Smooth muscle cell (in vitro differentiated cells): ENCODE measurements around the gene TASOR. TPM values are rescaled to one million over a fixed set of nuclear protein-coding genes. Genes with fewer than 3 reads are reported as not detected.

Source experiments
- DNase-seq: peaks from one replicate; lab custom pipeline; 2025; ENCODE audit not compliant: unreplicated experiment; lab: John Stamatoyannopoulos, UW
- H2AFZ ChIP-seq: fragments of 200-600 bp; sonication (generic); 2 replicates; pipeline ENCODE4 v1.6.0; 2016; ENCODE audit warnings: antibody characterized with exemption, low read depth, mild to moderate bottlenecking
- H3F3A ChIP-seq: fragments of 200-600 bp; sonication (generic); 2 replicates; pipeline ENCODE4 v1.6.0; 2017; ENCODE audit warnings: antibody characterized with exemption, low read depth
- H3K27ac ChIP-seq: fragments of 200-600 bp; sonication (generic); 2 replicates; pipeline ENCODE4 v1.5.1; 2016; ENCODE audit warnings: low read depth, mild to moderate bottlenecking
- H3K27me3 ChIP-seq: fragments of 200-600 bp; sonication (generic); 2 replicates; pipeline ENCODE4 v1.6.1; 2016; ENCODE audit warnings: low read depth, mild to moderate bottlenecking
- H3K36me3 ChIP-seq: fragments of 200-600 bp; sonication (generic); 2 replicates; pipeline ENCODE4 v1.5.1; 2016; ENCODE audit warnings: low read depth
- H3K4me1 ChIP-seq: fragments of 200-600 bp; sonication (generic); 2 replicates; pipeline ENCODE4 v1.5.1; 2016; ENCODE audit warnings: low read depth
- H3K4me2 ChIP-seq: fragments of 200-600 bp; sonication (generic); 2 replicates; pipeline ENCODE4 v1.6.0; 2016; ENCODE audit warnings: mild to moderate bottlenecking
- H3K4me3 ChIP-seq: fragments of 200-600 bp; sonication (generic); 2 replicates; pipeline ENCODE4 v1.5.1; 2016; ENCODE audit warnings: mild to moderate bottlenecking
- H3K79me2 ChIP-seq: fragments of 200-600 bp; sonication (generic); 2 replicates; pipeline ENCODE4 v1.6.0; 2016; ENCODE audit warnings: low read depth, mild to moderate bottlenecking
- H3K9ac ChIP-seq: fragments of 200-600 bp; sonication (generic); 2 replicates; pipeline ENCODE4 v1.6.0; 2016; ENCODE audit warnings: low read depth
- H3K9me3 ChIP-seq: fragments of 200-600 bp; sonication (generic); replicated peaks from 2 replicates; pipeline ENCODE4 v1.5.1; 2016; ENCODE audit warnings: low read depth
- H4K20me1 ChIP-seq: fragments of 200-600 bp; sonication (generic); 2 replicates; pipeline ENCODE4 v1.6.0; 2016; ENCODE audit warnings: low read depth
- WGBS: methylation state at CpG from one replicate; pipeline ENCODE4 v1.1.7; 2016; ENCODE audit warnings: low lambda C conversion rate; 5-methylcytosine and 5-hydroxymethylcytosine counted together
- polyA plus RNA-seq: library from polyadenylated mRNA; unstranded; fragments of >200 nt; fragmentation: Nextera tagmentation; extraction: Ambion mirVana; gene quantifications from 2 replicates; pipeline ENCODE4 v1.2.1, GENCODE V29; 2016
- total RNA-seq: library from RNA; depleted of rRNA; stranded (reverse); fragments of >200 nt; gene quantifications from 2 replicates; pipeline ENCODE4 v1.2.3, GENCODE V29; 2014
- TF ChIP-seq, protein P1 (sequence below): fragments of 200-600 bp; sonication (generic); IDR thresholded peaks from 2 replicates; pipeline ENCODE4 v1.5.1; 2017; ENCODE audit warnings: borderline replicate concordance, mild to moderate bottlenecking, antibody characterized with exemption; ENCODE audit not compliant: insufficient read depth, poor library complexity, severe bottlenecking

Gene TASOR
- total and polyA plus RNA-seq, 2 experiments from 2014 or later = 17.9 to 76.8 TPM

DNA sequence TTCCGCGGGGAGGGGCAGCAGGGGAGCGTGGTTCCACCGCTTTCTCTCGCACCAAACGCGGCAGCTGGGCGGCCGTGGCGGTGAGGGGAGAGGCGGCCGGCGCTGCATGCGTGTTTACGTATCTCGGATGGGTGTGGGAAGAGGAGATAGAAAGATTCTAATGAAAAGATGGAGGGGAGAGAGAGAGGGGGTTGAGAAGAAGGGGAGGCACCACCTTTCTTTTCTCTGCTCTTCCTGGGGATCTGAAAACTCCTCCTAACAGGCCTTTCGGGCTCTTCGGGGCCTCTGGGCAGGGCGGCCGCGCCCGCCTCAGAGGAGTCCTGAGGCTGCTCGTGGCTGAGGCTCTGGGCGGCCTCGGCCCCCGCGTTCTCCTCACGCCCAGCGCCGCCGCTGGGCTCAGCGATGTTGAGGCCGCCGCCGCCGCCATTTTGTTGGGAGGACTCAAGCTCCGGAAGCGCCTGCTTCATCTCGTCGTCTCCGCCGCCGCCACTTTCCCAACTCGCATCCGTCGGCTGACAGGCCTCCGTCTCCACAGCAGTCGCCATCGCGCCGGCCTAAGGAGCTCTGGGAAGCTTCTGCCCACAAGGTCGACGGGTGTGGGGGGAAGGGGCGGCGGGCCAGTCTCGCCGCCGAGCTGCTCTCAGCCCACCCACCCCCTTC lies 473 bp downstream of the TASOR start:
- peak overlapping the region; percentile 82 for H2AFZ ChIP-seq
- H4K20me1 ChIP-seq = peaks cover 5% of the 10 kb centered on the region
- peaks cover 22% of the 10 kb centered on the region for H3K4me1 ChIP-seq
- H3K27ac ChIP-seq = peak overlapping the region; percentile 92
- TF ChIP-seq, protein P1, sequence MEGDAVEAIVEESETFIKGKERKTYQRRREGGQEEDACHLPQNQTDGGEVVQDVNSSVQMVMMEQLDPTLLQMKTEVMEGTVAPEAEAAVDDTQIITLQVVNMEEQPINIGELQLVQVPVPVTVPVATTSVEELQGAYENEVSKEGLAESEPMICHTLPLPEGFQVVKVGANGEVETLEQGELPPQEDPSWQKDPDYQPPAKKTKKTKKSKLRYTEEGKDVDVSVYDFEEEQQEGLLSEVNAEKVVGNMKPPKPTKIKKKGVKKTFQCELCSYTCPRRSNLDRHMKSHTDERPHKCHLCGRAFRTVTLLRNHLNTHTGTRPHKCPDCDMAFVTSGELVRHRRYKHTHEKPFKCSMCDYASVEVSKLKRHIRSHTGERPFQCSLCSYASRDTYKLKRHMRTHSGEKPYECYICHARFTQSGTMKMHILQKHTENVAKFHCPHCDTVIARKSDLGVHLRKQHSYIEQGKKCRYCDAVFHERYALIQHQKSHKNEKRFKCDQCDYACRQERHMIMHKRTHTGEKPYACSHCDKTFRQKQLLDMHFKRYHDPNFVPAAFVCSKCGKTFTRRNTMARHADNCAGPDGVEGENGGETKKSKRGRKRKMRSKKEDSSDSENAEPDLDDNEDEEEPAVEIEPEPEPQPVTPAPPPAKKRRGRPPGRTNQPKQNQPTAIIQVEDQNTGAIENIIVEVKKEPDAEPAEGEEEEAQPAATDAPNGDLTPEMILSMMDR = no peak
- peak overlapping the region; percentile 92 for H3K9ac ChIP-seq
- no peaks in the 10 kb centered on the region for H3K36me3 ChIP-seq
- no peaks in the 10 kb centered on the region for H3F3A ChIP-seq
- H3K27me3 ChIP-seq = no peaks in the 10 kb centered on the region
- WGBS = 2% methylated on average over 39 of the region's 58 CpGs
- H3K4me3 ChIP-seq = peak overlapping the region; percentile 70
- peak; percentile 58 for DNase-seq
- peaks cover 35% of the 10 kb centered on the region for H3K79me2 ChIP-seq
- peak overlapping the region; percentile 91 for H3K4me2 ChIP-seq
- no peaks in the 10 kb centered on the region for H3K9me3 ChIP-seq

DNA sequence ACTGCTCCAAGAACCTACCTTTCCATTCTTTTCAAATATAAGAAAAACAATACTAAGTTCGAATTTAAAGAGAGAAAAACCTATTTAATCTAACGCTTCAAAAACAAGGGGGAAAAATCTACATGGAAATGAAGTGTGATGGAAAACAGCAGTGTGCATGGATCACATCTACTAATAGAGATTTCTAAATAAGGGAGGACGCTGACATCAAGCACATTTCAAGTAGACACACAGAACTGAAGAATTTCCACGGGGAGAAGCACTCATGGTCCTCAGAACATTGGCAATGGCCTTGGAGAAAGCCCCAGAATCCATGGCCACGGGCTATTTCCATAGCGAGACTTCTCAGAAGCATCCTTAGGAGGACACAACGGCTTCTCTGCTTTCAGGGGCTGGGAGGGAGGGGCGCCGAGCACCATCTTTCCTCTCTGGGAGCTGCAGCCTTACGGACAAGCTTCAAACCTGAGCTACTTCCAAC lies 1.0 kb downstream of the TASOR start:
- Histone ChIP-seq H3K4me3 (peak overlapping the region; percentile 70), H3K4me2 (peak overlapping the region; percentile 91), H3K4me1 (peaks cover 22% of the 10 kb centered on the region), H3K36me3 (no peaks in the 10 kb centered on the region), H3K27me3 (no peaks in the 10 kb centered on the region), H3K9me3 (no peaks in the 10 kb centered on the region), H3K27ac (peak overlapping the region; percentile 92), H2AFZ (peak overlapping the region; percentile 82), H3F3A (no peaks in the 10 kb centered on the region), H3K9ac (peak overlapping the region; percentile 92), H4K20me1 (peaks cover 5% of the 10 kb centered on the region), H3K79me2 (peaks cover 38% of the 10 kb centered on the region)
- no peak for DNase-seq
- 6% methylated on average over 10 of the region's 10 CpGs for WGBS
- TF ChIP-seq, protein P1 = no peak

DNA sequence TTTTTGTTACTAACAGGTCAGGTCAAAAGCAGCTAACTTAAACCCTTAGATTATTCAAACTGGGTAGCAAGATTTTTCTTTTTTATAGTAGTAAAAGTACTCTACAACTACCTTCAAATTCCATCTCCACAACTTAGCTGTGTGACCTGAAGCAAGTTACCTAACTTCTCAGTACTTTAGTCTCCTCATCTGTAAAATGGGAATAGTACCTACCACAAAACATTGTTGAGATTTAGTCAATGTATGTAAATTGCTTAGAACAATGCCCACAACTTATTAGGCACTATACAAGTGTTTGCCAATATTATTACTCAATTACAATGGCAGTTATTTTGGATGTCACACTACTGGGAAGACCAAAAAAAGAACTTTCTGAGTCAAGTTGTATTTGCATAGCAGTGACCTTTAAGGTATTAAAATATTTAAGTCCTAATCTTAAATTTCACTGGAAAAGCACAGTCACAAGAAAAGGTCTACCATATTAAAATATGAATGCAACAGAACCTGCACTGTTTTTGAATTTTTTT lies 2.9 kb downstream of the TASOR start:
- Histone ChIP-seq H3K9me3 (no peaks in the 10 kb centered on the region), H3F3A (peaks cover 3% of the 10 kb centered on the region), H3K4me1 (peaks cover 22% of the 10 kb centered on the region), H3K4me3 (peak overlapping the region; percentile 70), H3K27ac (no peak overlapping the region), H4K20me1 (peaks cover 14% of the 10 kb centered on the region), H3K4me2 (peak overlapping the region; percentile 91), H3K9ac (no peak overlapping the region), H3K27me3 (no peaks in the 10 kb centered on the region), H3K79me2 (peaks cover 47% of the 10 kb centered on the region), H3K36me3 (no peaks in the 10 kb centered on the region), H2AFZ (no peak overlapping the region)
- DNase-seq = no peak
- TF ChIP-seq, protein P1 = no peak

DNA sequence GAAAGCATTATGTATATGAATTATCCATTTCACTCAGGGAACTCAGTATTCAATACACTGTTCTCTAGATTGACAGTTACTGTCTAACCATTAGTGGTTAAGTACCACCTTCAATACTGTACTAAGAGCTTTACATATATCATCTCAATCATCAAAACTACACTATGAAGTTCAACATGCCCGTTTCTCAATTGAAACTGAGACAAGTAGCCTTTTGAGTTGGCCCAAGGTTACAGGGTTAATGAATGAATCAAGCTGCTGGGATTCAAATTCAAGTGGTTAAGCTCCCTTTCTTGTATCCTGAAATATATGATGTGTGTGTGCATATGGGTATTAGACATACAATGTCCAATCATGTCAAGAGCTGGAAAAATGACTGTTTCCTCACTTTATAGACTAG lies 5.8 kb downstream of the TASOR start:
- no peak overlapping the region for H3K4me2 ChIP-seq
- H4K20me1 ChIP-seq = peaks cover 16% of the 10 kb centered on the region
- no peak overlapping the region for H3K4me3 ChIP-seq
- no peaks in the 10 kb centered on the region for H3K36me3 ChIP-seq
- peaks cover 47% of the 10 kb centered on the region for H3K79me2 ChIP-seq
- TF ChIP-seq, protein P1 = no peak
- 92% methylated on average over 1 of the region's 1 CpG for WGBS
- H3K27ac ChIP-seq = no peak overlapping the region
- no peak overlapping the region for H2AFZ ChIP-seq
- no peak overlapping the region for H3K9ac ChIP-seq
- DNase-seq = no peak
- peaks cover 3% of the 10 kb centered on the region for H3F3A ChIP-seq
- no peaks in the 10 kb centered on the region for H3K27me3 ChIP-seq
- H3K4me1 ChIP-seq = peaks cover 22% of the 10 kb centered on the region
- no peaks in the 10 kb centered on the region for H3K9me3 ChIP-seq
